A549 (cell line): Measurements from ENCODE around the gene INPPL1.

Source experiments
- CHD4 ChIP-seq: fragments of 200-600 bp; sonication (generic); IDR thresholded peaks from 2 replicates; pipeline ENCODE4 v1.6.1; 2016; ENCODE audit warnings: antibody characterized with exemption, mild to moderate bottlenecking, borderline replicate concordance
- CTCF ChIP-seq: fragments of >200 bp; sonication (Bioruptor Twin); formaldehyde crosslinking; IDR thresholded peaks from 3 replicates; pipeline ENCODE4 v1.5.1; 2016
- ESRRA ChIP-seq: fragments of 150-350 bp; IDR thresholded peaks from 2 replicates; pipeline ENCODE4 v1.6.1; 2014; ENCODE audit warnings: mild to moderate bottlenecking, low read length, borderline replicate concordance
- FOSL2 ChIP-seq, 2 experiments: fragments of 450-650 bp in 1 of 2; fragments of >200 bp in 1 of 2; sonication (Bioruptor Twin) in 1 of 2; formaldehyde crosslinking; IDR thresholded peaks; 2 replicates each; pipeline versions ENCODE4 v1.5.0 to v1.6.1; 2016 to 2020; ENCODE audit warnings: mild to moderate bottlenecking in 1 of 2, moderate library complexity in 1 of 2
- HMGXB4 ChIP-seq: fragments of 250-450 bp; sonication (Bioruptor Pico); IDR thresholded peaks from 2 replicates; pipeline ENCODE4 v1.5.0; 2021; ENCODE audit warnings: mild to moderate bottlenecking, moderate library complexity, borderline replicate concordance
- JUN ChIP-seq, 2 experiments: fragments of >200 bp; sonication (Bioruptor Twin); formaldehyde crosslinking; IDR thresholded peaks; 2 replicates in 1 of 2; 3 replicates in 1 of 2; pipeline ENCODE4 v1.6.1; 2016 to 2017
- KDM1A ChIP-seq: fragments of 200-600 bp; sonication (generic); IDR thresholded peaks from 2 replicates; pipeline ENCODE4 v1.6.1; 2016; ENCODE audit warnings: low read depth, mild to moderate bottlenecking
- MAZ ChIP-seq: fragments of 150-350 bp; IDR thresholded peaks from 2 replicates; pipeline ENCODE4 v1.6.1; 2014; ENCODE audit warnings: antibody characterized with exemption, low read depth, low read length, borderline replicate concordance
- MYC ChIP-seq: IDR thresholded peaks from 2 replicates; pipeline ENCODE4 v1.6.1; 2012; ENCODE audit warnings: mild to moderate bottlenecking, inconsistent platforms, low read length, improper control_type of control experiment, borderline replicate concordance
- NFE2L2 ChIP-seq: fragments of 150-350 bp; conservative IDR thresholded peaks from 2 replicates; pipeline ENCODE4 v1.6.1; 2014; ENCODE audit warnings: low read length
- PBX3 ChIP-seq: IDR thresholded peaks from 2 replicates; pipeline ENCODE4 v1.6.1; 2012
- POLR2A ChIP-seq: IDR thresholded peaks from 2 replicates; pipeline ENCODE4 v1.6.1; 2012; ENCODE audit warnings: mild to moderate bottlenecking, low read length
- RAD21 ChIP-seq, 2 experiments: fragments of >200 bp in 1 of 2; sonication (Bioruptor Twin) in 1 of 2; formaldehyde crosslinking in 1 of 2; IDR thresholded peaks in 1 of 2; conservative IDR thresholded peaks in 1 of 2; 2 replicates in 1 of 2; 3 replicates in 1 of 2; pipeline ENCODE4 v1.6.1; 2012 to 2018; ENCODE audit warnings: inconsistent platforms in 1 of 2
- ZFP36 ChIP-seq: fragments of 450-650 bp; IDR thresholded peaks from 2 replicates; pipeline ENCODE4 v1.6.1; 2014; ENCODE audit warnings: borderline replicate concordance; ENCODE audit not compliant: partially characterized antibody

- TF ChIP-seq CTCF = no peak
- TF ChIP-seq FOSL2 (IDR thresholded peaks at IDR 0.05) = no peak
- TF ChIP-seq FOSL2 (CRISPR knock-in tag; IDR thresholded peaks at IDR 0.05) = no peak
- no peak for TF ChIP-seq RAD21 (conservative IDR thresholded peaks at IDR 0.05 in 1 of 2, IDR thresholded peaks at IDR 0.05 in 1 of 2)
- TF ChIP-seq CHD4 = no peak
- TF ChIP-seq PBX3 = no peak
- no peak for TF ChIP-seq HMGXB4 (CRISPR knock-in tag)
- no peak for TF ChIP-seq JUN (IDR thresholded peaks at IDR 0.05)
- TF ChIP-seq NFE2L2 = no peak
- no peak for TF ChIP-seq MYC
- TF ChIP-seq KDM1A = no peak
- TF ChIP-seq MAZ = no peak
- TF ChIP-seq ESRRA = no peak
- TF ChIP-seq ZFP36 = no peak
- TF ChIP-seq POLR2A = no peak
Measured at GRCh38 chr11:72239849-72240460, 15.4 kb downstream of the INPPL1 start.
